Epithelial cell of esophagus (primary cell): ENCODE results near the gene TTC39C.

Experiments used
- DNase-seq: peaks from one replicate; pipeline ENCODE4 v3.0.0; 2010; ENCODE audit warnings: low read depth
- H3K4me3 ChIP-seq: 2 replicates; pipeline ENCODE4 v1.5.1; 2011; ENCODE audit warnings: mild to moderate bottlenecking, low read length, control low read depth
- CTCF ChIP-seq: IDR thresholded peaks from 2 replicates; pipeline ENCODE4 v1.5.1; 2011; ENCODE audit warnings: low read depth, mild to moderate bottlenecking, low read length, control low read depth, inconsistent platforms; ENCODE audit not compliant: insufficient read depth; ENCODE audit errors: missing control alignments

Gene TTC39C

GRCh38 chr18:24051031-24051947 lies 36.7 kb downstream of the TTC39C start:
- H3K4me3 ChIP-seq = no peak overlapping the region
- no peak for TF ChIP-seq CTCF
- peak; percentile 18 for DNase-seq

- H3K4me3 ChIP-seq = no peak overlapping the region
- no peak for TF ChIP-seq CTCF
Observed at GRCh38 chr18:24052053-24052452, 37.5 kb downstream of the TTC39C start.

GRCh38 chr18:24053211-24053610 lies 38.7 kb downstream of the TTC39C start:
- DNase-seq = no peak
- TF ChIP-seq CTCF = no peak
- no peak overlapping the region for H3K4me3 ChIP-seq

More at GRCh38 chr18:24052053-24052452, 37.5 kb downstream of the TTC39C start:
- peak; percentile 24 for DNase-seq

- H3K4me3 ChIP-seq = no peak overlapping the region
- DNase-seq = peak; percentile 65
- TF ChIP-seq CTCF = no peak
Observed at GRCh38 chr18:24054130-24054529, 39.6 kb downstream of the TTC39C start.

- DNase-seq = no peak
- no peak for TF ChIP-seq CTCF
- H3K4me3 ChIP-seq = no peak overlapping the region
Observed at GRCh38 chr18:24055009-24055804, 40.7 kb downstream of the TTC39C start.

GRCh38 chr18:24055878-24056277 lies 41.3 kb downstream of the TTC39C start:
- no peak overlapping the region for H3K4me3 ChIP-seq
- no peak for DNase-seq
- no peak for TF ChIP-seq CTCF
